ENCODE data around the gene TFB1M.

The TFB1M gene

DNA sequence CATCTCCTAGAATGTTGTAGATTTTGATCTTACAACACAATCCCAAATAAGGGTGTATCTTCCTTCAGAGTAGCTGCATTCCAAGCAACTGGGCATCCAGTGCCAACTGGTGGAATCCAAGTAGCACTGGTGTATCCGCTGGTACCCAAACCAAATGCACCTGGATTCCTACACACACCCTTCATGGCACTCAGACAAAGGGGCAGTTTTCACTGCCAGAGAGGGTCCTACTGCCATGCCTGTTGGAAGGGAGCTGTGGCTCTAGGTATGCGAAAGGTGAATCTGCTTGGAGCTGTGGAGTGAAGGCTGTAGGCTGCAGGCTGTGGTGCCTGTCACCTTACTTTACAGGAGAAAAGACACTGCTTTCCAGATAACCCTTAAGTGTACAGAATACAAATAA lies 67.5 kb downstream of the TFB1M start:
- Histone ChIP-seq H3K4me3 (ENCODE audit: low read length) (no peak overlapping the region), H3K4me1 (ENCODE audit: low read length) (peaks cover 12% of the 10 kb centered on the region), H3K27ac (ENCODE audit: low read length) (no peak overlapping the region), H3K9me3 (ENCODE audit: insufficient read depth, low read length) (no peaks in the 10 kb centered on the region), H2AFZ (ENCODE audit: low read depth, low read length) (no peak overlapping the region), H4K20me1 (ENCODE audit: insufficient read depth, low read length) (no peaks in the 10 kb centered on the region), H3K36me3 (replicated peaks; ENCODE audit: low read depth, low read length) (no peaks in the 10 kb centered on the region), H3K9ac (ENCODE audit: low read length) (no peak overlapping the region), H3K4me2 (ENCODE audit: low read length) (no peak overlapping the region), H3K27me3 (ENCODE audit: low read depth, low read length) (no peaks in the 10 kb centered on the region), H3K79me2 (ENCODE audit: low read length) (no peaks in the 10 kb centered on the region)
- TF ChIP-seq, protein P1, sequence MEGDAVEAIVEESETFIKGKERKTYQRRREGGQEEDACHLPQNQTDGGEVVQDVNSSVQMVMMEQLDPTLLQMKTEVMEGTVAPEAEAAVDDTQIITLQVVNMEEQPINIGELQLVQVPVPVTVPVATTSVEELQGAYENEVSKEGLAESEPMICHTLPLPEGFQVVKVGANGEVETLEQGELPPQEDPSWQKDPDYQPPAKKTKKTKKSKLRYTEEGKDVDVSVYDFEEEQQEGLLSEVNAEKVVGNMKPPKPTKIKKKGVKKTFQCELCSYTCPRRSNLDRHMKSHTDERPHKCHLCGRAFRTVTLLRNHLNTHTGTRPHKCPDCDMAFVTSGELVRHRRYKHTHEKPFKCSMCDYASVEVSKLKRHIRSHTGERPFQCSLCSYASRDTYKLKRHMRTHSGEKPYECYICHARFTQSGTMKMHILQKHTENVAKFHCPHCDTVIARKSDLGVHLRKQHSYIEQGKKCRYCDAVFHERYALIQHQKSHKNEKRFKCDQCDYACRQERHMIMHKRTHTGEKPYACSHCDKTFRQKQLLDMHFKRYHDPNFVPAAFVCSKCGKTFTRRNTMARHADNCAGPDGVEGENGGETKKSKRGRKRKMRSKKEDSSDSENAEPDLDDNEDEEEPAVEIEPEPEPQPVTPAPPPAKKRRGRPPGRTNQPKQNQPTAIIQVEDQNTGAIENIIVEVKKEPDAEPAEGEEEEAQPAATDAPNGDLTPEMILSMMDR (IDR thresholded peaks at IDR 0.05; ENCODE audit: low read depth, low read length), result no peak
- TF ChIP-seq EZH2phosphoT487 (IDR thresholded peaks at IDR 0.05; ENCODE audit: low read depth), result no peak

DNA sequence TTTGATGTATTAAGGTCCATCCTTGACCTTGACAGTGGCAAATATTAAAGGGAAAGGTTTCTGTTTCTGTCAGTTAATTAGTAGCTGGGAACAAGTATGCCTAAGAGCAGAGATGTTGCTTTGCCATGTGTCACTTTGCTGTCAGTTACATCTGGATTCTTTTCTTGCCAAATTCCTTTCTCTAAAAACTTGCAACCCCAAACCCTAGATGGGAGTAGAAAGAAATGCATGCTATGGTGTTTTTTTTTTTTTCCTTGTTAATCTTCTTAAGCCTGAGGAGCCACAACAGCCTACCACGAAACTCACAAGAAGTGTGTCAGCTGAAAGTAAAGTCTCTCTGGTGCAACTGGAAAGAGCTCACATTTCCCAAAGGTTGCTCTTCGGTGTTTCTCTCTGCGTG lies 68.5 kb downstream of the TFB1M start:
- Histone ChIP-seq H2AFZ (ENCODE audit: low read depth, low read length) (no peak overlapping the region), H3K36me3 (replicated peaks; ENCODE audit: low read depth, low read length) (no peaks in the 10 kb centered on the region), H4K20me1 (ENCODE audit: insufficient read depth, low read length) (no peaks in the 10 kb centered on the region), H3K4me1 (ENCODE audit: low read length) (peaks cover 12% of the 10 kb centered on the region), H3K4me2 (ENCODE audit: low read length) (no peak overlapping the region), H3K9ac (ENCODE audit: low read length) (no peak overlapping the region), H3K27ac (ENCODE audit: low read length) (no peak overlapping the region), H3K4me3 (ENCODE audit: low read length) (no peak overlapping the region), H3K9me3 (ENCODE audit: insufficient read depth, low read length) (no peaks in the 10 kb centered on the region), H3K79me2 (ENCODE audit: low read length) (no peaks in the 10 kb centered on the region), H3K27me3 (ENCODE audit: low read depth, low read length) (no peaks in the 10 kb centered on the region)
- TF ChIP-seq, protein P1 (IDR thresholded peaks at IDR 0.05; ENCODE audit: low read depth, low read length), result no peak
- TF ChIP-seq EZH2phosphoT487 (IDR thresholded peaks at IDR 0.05; ENCODE audit: low read depth), result no peak

DNA sequence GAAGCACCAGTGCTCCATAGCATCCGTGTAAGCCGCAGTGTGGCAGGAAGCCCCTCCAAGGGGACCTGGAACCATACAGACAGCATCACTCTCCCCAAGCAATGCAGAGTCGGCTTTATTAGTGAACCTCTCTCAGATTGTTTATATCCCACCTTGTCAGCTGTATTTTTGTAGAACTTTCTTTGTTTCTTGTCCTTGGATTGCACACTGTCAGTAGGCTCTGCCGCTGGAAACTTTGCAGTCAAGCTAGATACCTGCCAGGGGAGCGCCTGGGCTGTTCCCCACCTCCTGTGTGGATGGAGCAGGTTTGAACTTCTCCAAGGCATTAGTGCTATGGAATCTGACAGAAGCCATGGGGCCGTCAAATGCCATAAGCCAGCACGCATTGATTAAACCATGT lies 69.1 kb downstream of the TFB1M start:
- Histone ChIP-seq H3K9me3 (ENCODE audit: insufficient read depth, low read length) (no peaks in the 10 kb centered on the region), H3K36me3 (replicated peaks; ENCODE audit: low read depth, low read length) (no peaks in the 10 kb centered on the region), H3K4me1 (ENCODE audit: low read length) (peaks cover 12% of the 10 kb centered on the region), H2AFZ (ENCODE audit: low read depth, low read length) (no peak overlapping the region), H4K20me1 (ENCODE audit: insufficient read depth, low read length) (no peaks in the 10 kb centered on the region), H3K4me2 (ENCODE audit: low read length) (no peak overlapping the region), H3K27me3 (ENCODE audit: low read depth, low read length) (no peaks in the 10 kb centered on the region), H3K9ac (ENCODE audit: low read length) (no peak overlapping the region), H3K79me2 (ENCODE audit: low read length) (no peaks in the 10 kb centered on the region), H3K27ac (ENCODE audit: low read length) (no peak overlapping the region), H3K4me3 (ENCODE audit: low read length) (no peak overlapping the region)
- no peak for TF ChIP-seq EZH2phosphoT487 (IDR thresholded peaks at IDR 0.05; ENCODE audit: low read depth)
- TF ChIP-seq, protein P1 (IDR thresholded peaks at IDR 0.05; ENCODE audit: low read depth, low read length), result no peak

DNA sequence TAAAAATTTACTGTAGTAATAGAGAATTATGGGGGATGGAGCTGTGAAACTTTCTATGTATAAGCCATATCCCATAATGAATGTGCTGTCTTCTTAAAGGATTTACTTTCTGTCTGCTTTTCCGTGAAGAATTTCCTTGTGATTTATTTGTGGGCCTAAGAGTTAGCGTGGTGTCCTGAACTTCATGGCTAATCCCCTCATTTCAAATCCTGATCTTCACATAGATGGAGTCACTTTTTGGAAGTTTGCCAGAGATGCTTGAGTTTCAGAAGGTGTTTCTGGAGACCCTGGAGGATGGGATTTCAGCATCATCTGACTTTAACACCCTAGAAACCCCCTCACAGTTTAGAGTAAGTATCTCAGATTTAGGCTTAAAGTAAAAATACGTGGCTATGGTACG lies 69.8 kb downstream of the TFB1M start:
- H3K9me3 ChIP-seq (ENCODE audit: insufficient read depth, low read length), result no peaks in the 10 kb centered on the region
- H4K20me1 ChIP-seq (ENCODE audit: insufficient read depth, low read length), result no peaks in the 10 kb centered on the region
- no peak overlapping the region for H2AFZ ChIP-seq (ENCODE audit: low read depth, low read length)
- H3K4me1 ChIP-seq (ENCODE audit: low read length), result peaks cover 12% of the 10 kb centered on the region
- no peaks in the 10 kb centered on the region for H3K79me2 ChIP-seq (ENCODE audit: low read length)
- H3K36me3 ChIP-seq (replicated peaks; ENCODE audit: low read depth, low read length), result no peaks in the 10 kb centered on the region
- no peak overlapping the region for H3K27ac ChIP-seq (ENCODE audit: low read length)
- H3K27me3 ChIP-seq (ENCODE audit: low read depth, low read length), result no peaks in the 10 kb centered on the region
- no peak overlapping the region for H3K9ac ChIP-seq (ENCODE audit: low read length)
- no peak overlapping the region for H3K4me3 ChIP-seq (ENCODE audit: low read length)
- TF ChIP-seq EZH2phosphoT487 (IDR thresholded peaks at IDR 0.05; ENCODE audit: low read depth), result no peak
- TF ChIP-seq, protein P1 (IDR thresholded peaks at IDR 0.05; ENCODE audit: low read depth, low read length), result no peak
- H3K4me2 ChIP-seq (ENCODE audit: low read length), result no peak overlapping the region
